HG02885 (cell line): ENCODE results near the gene JAK2.
A peak's percentile ranks its signal among the peaks of the same experiment; 100 is the strongest.
"Not testable (repeated sequence)": the region's sequence is repeated elsewhere in the genome, so short reads cannot be mapped to it uniquely, and the experiment has no call there.

ENCODE experiments used
- ATAC-seq: cut with Tn5 transposase; IDR thresholded peaks from one replicate; pipeline ENCODE4 v1.9.1; 2021; ENCODE audit warnings: mild to moderate bottlenecking; ENCODE audit not compliant: unreplicated experiment, poor library complexity

Gene JAK2

DNA sequence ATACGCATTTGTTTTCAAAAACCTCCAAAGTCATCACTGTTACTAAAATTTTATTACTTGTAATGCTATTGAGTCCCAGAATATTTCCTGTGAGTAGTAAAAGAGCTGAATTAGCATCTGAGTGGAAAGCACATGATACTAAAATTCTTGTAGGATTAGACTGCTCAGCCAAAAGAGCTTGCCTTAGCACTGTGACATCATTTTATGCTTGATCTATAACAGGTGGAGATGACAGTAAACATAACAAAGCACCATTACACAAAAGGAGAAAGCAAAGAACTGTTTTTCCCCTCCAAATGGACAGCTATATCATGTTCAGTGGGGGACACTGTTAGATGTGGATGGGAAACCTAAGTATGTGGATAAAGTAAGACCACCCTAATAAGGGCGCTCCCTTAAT is 5.8 kb upstream of the JAK2 start:
- ATAC-seq, result no peak

DNA sequence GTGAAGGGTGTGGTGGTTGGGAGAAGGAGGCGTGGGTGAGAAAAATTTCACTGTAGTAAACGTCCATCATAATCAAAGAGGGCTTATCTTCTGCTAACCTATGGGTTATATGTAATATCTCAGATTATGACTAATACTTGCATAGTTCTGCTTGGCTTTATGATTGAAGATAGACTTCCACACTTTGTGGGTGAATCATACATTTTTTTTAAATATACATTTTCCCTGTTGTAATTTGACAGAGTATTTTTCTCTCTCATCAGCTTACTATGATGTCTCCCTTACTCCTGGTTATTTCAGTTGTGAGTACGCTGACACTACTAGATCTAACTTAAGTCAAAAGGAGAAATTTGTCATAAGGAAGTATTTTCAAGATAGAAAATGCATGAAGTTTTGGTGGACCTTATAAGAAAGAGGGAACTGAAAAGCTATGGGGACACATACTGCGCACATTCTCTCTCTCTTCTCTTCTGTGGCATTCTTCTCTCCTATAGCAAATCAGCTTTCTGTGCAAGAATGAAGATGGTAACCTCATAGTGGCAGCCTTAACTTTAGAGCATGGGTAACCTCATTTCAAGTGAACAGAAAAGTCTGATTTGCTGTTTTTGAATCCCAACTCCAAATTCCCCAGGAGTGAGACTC is 4.9 kb upstream of the JAK2 start:
- no peak for ATAC-seq

DNA sequence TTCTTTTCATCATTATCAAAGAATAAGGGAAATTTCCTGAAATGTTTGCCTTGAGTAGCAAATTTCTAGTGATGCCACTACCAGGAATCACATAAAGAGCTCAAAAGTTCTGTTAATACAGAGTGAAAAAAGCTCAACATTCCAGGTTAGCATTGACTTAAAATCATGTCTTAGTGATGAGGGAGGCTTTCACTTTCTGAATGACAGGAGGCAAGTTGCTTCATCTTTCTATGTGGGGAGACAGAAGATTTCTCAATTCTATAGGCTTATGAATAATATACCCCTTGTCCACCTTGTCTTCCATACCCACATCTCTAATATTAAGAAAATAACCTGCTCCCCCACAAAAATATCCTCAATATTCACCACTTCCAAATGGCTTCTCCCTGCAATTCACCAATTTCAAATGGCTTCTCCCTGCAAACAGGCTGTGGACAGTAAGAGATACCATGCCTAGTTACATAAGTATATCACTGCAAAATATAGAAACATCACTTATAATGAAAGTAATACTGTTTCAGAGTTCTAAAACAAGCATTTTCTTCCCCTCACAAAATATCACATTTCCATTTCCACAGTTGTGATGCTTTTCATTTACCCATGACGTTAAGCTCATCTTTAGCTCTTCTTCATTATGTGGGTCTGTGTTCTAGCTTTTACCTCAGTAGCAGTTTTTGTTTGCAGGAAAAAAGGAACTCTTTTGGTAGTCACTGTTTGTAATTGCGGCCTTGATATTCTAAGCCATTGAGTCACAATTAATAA is 2.2 kb upstream of the JAK2 start:
- ATAC-seq, result no peak

DNA sequence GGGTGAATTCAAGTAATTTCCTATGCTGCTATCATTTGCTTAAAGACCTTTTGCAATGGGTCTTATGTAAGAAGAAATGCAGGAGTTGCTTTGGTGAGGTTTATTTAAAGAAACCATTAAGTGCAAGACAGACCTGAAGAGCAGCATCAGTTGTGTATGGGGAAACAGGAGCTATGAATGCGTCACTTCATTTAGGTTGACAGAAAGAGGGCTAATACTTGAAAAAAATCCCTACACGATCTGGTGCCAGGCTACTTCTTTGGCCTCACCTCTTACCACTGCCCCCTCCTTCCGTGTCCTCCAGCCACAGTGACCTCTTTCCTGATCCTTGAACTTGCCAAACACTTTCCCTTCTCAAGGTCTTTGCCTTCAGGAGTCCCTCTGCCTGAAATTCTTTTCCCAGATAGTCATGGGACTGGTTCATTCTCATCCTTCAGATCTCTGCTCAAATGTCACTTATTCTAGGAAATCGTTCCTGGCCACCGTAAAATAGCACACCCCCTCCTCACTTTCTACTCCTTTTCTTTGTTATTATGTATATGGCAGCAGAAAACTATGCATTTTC is 1.4 kb upstream of the JAK2 start:
- ATAC-seq, result no peak

DNA sequence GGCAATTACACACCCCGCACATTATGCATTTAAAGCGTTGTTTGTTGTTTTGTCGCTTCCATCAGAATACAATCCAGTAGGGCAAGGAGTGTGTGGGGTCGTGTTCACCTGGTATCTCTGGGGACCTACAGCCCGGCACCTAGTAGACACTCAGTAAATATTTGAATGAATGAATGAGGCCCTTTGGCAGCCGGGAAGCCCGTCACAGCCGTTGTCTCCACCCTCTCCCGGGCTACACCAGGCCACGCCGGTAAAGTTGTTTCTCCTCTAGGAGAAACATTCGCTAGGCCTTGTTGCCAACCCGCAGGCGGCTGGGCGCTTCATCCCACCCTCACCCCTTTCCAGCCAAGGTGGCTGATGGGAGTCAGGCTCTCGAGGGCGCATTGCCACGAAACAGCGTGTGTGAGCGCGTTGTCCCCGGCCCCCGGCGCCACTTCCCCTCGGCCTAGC is 876 bp upstream of the JAK2 start:
- ATAC-seq, result peak; percentile 0

DNA sequence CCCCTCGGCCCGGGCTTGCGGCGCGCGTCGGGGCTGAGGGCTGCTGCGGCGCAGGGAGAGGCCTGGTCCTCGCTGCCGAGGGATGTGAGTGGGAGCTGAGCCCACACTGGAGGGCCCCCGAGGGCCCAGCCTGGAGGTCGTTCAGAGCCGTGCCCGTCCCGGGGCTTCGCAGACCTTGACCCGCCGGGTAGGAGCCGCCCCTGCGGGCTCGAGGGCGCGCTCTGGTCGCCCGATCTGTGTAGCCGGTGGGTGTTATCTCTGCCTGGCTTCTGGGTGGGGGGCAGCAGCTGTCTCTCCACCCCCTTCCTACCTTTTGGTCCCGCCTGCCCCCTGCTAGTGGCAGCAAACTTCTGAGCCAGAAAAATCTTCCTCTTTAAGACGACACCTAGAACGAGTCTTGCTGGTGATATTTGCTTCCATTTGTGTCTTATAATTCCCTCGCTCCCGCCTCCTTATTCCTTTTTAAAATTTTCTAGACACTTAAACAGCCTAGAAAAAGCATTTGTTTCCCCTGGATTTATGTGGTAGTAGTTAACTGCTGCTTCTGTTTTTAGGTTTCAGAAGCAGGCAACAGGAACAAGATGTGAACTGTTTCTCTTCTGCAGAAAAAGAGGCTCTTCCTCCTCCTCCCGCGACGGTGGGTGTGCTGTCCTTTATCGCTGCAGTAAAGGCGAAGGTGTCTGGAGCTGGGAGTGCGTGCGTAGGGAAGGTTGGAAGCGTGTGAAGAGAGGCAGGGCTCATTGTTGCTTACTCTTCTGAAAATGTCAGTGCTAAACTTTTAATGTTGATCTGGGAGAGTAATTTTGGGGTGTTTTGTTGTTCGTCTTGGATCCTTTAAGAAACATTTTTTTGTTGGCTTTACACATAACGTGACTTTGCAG is 554 bp downstream of the JAK2 start:
- ATAC-seq, result no peak

DNA sequence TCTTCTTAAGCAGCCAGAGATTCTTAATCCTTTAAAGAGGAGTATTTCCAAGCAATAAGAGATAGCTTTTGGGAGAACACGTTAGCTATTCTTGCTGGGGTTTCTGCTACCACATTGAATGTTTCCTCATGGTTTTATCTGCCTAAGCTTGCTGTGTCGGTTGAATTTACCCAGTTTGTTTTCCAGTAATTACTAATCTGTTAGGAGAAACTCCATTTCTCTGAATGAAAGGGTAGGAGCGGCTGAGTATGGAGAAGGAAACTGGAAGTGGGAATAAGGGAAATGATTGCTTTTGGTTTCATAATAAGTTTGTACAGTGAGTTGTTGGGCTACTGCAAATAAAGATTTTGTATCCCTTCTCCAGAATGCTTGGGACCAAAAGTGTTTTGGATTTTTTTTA is 1.2 kb downstream of the JAK2 start:
- ATAC-seq, result no peak

DNA sequence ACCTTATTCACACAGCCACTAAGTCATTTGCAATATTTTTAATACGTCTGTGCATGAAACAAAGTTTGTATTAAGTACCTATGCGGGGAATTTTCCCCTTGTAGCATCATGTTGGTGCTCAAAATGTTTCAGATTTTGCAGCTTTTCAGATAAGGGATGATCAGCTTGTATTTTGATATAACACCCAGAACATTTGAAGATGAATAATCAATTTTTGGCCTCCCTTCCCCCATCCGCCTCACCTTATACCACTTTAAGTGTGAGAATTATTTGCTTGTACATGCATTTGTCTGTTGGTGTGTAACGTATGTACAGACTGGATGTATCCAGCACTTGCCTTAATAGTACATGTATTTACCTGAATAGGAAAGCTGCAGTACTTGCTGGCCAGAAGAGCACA is 1.7 kb downstream of the JAK2 start:
- no peak for ATAC-seq

DNA sequence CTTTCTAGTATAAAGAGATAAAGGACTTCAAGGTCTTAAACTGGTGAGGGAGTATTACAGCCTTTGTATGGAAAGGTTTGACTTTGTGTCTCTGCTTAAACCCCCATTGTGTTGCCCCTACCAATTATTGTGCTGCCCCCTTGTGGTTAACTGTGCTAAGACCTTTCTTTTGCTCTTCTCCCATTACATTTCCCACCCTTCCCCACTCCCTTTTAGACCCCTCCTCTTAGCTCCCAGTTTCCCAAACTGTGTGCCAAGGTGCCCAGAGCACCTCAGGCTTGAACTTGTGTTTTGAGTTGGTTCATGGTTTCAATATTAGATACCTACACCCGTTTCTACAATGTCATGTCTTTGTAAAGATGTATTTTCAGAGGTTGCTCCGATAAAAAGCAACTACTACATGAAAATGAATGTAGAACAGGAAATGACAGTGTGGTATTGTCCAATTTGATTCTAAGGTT is 2.9 kb downstream of the JAK2 start:
- no peak for ATAC-seq

DNA sequence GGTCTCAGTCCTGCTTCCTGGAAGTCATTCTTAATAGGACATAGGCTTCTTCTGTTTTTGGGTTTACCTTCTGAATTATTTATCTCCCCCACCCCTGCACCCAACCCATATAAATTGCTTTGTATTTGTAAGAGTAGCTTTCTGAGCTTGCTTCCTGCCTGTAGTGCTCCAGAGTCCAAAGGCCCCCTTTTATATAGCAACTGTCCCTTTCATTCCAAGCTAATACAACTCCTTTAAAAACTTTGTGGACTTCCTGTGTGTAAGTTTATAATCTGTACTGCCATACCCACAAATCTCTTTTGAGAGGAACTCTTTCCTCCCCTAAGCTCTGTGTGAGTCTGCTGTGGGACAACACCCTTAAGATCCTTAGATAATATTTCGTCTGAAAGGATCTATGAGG is 7.8 kb downstream of the JAK2 start:
- no peak for ATAC-seq

DNA sequence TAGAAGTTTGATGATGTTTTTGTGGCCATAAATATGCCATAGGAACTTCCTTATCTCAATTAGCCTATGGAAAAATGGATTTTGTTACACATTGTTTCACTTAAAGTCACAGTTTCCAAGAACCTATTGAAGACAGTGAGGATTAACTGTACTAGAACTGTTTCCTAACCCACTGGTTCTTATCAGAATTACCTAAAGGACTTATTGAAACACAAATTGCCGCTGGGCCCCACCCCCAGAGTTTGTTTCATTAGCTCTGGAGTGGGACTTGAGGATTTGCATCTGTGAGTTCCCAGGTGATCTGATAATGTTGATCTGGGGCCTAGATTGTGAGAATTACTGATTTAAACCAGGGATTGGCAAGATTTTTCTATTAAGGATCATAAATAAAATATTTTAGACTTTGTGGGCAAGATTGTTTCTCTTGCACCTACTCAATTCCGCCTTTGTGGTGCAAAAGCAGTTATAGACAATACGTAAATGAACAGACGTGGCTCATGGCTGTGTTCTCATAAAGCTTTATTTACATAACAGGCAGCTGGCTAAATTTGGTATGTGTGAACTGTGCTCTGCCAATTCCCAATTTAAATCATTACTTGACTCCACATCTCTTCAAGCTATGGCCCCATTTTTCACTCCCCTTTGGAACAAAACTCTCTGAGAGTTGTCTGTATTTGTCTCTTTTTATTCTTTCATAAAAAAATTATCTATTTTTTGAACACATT is 9.3 kb downstream of the JAK2 start:
- no peak for ATAC-seq

DNA sequence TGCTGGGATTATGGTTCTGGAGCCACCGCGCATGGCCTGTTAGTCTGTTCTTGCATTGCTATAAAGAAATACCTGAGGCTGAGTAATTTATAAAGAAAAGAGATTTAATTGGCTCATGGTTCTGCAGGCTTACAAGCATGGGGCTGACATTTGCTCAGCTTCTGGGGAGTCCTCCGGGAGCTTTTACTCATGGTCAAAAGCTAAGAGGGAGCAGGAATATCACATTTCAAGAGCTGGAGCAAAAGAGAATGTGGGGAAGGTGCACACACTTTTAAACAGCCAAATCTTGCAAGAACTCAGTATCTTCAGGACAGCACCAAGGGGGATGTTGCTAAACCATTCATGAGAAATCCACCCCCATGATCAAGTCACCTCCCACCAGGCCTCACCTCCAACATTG is 12.1 kb downstream of the JAK2 start:
- no peak for ATAC-seq

DNA sequence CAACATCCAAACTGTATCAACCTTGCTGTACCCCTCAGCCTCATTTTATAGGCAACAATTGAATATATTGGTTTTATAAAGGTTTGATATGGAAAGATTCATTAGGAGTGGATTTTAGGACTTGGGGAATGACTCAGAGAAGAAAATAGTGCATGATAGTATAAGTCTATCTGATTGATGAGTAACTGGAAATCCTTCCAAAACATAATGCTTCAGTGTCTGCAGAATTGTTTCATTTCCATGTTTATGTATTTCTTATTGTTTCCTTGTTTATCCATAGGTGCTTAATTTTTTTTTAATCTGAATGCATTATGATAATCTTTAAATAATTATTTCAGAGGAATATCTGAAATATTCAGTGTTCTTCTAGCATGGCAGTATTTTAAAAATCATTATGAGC is 12.6 kb downstream of the JAK2 start:
- no peak for ATAC-seq

DNA sequence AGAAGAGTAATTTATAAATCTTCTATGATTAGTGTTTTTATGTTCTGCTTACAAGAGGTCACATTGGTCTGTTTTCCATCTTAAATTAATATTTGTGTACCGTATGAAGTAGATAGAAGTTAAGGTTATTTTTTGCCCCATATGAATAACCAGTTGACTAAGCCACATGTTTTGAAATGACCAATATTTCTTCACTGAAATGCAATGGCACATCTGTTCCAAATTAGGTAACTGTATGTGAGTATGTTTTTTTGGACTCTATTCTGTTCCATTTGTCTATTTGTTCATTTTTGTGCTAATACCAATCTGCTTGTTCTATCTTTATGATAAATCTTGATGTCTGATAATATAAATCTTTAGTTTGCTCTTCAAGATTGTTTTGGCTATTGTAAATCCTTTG is 17.7 kb downstream of the JAK2 start:
- ATAC-seq, result no peak

DNA sequence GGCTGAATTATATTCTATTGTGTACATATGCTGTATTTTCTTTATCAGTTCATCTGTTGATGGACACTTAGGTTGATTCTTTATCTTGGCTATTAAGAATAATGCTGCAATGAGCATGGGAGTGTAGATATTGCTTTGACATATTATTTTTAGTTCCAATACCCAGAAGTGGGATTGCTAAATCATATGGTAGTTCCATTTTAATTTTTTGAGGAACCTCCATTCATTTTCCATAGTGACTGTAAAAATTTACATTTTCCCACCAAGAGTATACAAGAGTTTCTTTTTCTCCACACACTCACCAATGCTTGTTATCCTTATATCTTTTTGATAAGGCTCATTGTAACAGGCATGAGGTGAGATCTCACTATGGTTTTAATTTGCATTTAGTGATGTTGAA is 19.4 kb downstream of the JAK2 start:
- ATAC-seq, result no peak

DNA sequence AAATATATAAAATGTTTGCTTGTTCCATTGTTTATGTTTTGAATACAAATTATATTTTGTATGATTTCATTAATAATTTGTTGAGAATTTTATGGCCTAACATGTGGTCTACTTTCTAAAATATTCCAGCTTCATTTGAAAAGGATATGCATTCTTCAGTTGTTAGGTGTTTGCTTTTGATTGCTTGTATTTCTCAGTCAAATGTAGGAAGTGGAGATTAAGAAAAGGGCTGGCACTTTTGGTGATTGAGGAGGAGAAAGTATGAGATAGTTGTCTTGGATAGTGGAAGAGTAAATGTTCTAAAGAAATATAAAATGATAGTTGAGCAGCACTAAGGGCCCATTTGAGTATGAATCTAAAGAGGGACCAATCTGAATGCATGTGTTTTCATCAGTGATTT is 23.1 kb downstream of the JAK2 start:
- ATAC-seq, result no peak

DNA sequence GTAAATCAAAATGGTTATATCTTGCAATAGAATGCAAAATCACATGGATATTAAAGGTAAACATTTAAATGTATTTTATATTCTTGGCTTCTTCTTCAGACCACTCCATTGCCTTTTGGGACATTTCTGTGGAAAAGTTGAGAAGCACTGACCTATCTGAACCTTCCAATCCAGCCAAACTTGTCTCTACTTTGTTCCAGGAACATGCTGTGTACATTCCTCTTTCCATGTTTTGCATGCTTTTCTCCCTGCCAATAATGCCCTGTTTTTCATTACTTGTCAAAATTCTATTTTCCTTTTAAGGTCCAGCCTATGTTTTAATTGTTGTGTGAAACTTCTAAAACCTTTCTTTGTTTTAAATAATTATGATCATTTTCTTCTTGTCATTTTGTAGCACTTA is 28.3 kb downstream of the JAK2 start:
- ATAC-seq, result no peak

DNA sequence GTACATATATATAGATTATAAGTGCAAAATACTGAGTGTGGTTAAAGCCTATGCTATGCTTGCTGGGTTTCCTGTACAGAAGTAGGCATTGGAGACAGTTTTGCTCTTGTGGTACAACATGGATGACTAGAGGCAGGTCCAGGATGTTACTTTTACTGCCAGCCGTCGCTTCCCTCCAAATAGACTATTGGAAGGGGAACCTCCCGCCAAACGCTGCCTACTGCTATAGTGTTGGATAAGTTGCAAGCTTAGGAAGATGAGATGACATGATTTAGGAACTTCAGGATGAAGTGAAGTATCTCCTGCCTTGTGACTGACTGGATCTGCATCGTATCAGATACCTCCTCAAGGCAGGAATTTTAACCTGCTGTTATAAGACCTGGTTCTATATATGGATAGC is 30.9 kb downstream of the JAK2 start:
- ATAC-seq, result no peak

DNA sequence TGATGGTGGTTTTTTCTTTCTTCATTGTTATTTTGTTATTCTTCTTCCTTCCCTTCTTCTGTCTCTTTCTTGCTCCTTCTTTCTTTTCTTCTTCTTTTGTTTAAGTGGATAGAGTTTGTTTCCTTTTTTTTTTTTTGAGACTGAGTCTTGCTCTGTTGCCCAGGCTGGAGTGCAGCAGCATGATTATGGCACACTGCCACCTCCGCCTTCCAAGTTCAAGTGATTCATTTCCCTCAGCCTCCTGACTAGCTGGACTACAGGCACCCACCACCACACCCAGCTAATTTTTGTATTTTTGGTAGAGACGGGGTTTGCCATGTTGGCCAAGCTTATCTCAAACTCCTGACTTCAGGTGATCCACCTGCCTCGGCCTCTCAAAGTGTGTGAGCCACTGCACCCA is 40.3 kb downstream of the JAK2 start:
- ATAC-seq, result no peak

DNA sequence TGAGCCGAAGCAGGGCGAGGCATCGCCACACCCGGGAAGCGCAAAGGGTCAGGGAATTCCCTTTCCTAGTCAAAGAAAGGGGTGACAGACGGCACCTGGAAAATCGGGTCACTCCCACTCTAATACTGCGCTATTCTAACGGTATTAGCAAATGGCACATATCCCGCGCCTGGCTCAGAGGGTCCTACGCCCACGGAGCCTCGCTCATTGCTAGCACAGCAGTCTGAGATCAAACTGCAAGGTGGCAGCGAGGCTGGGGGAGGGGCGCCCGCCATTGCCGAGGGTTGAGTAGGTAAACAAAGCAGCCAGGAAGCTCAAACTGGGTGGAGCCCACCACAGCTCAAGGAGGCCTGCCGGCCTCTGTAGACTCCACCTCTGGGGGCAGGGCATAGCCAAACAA is 46.9 kb downstream of the JAK2 start:
- ATAC-seq, result not testable (repeated sequence)
